Measurements from ENCODE around the gene PGC.

PGC gene

GRCh38 chr6:41724228-41724580, 23.0 kb downstream of the PGC start:
- no peak overlapping the region for H2AFZ ChIP-seq (ENCODE audit: low read depth)
- TF ChIP-seq CTCF (conservative IDR thresholded peaks at IDR 0.05; ENCODE audit: low read depth, low read length), result no peak
- H4K20me1 ChIP-seq (ENCODE audit: insufficient read depth), result 0 out of 2 replicates have a peak, but pooled peaks cover 4% of the 10 kb centered on the region
- H3K4me3 ChIP-seq (IDR thresholded peaks at IDR 0.05; ENCODE audit: insufficient read depth, low read depth, low read length), result no peak overlapping the region
- peaks cover 12% of the 10 kb centered on the region for H3K4me1 ChIP-seq (ENCODE audit: low read depth, poor library complexity, severe bottlenecking)
- no peak overlapping the region for H3K4me2 ChIP-seq
- H3K36me3 ChIP-seq (ENCODE audit: insufficient read depth), result no peaks in the 10 kb centered on the region
- no peak overlapping the region for H3K27ac ChIP-seq
- peaks cover 4% of the 10 kb centered on the region; the same call in 1 of the 2 replicates for H3K79me2 ChIP-seq (ENCODE audit: insufficient read depth, low read depth)
- no peak overlapping the region for H3K9ac ChIP-seq
- no peaks in the 10 kb centered on the region for H3K27me3 ChIP-seq (ENCODE audit: insufficient read depth, low read depth)

GRCh38 chr6:41723530-41724227, 23.5 kb downstream of the PGC start:
- Histone ChIP-seq H3K36me3 (ENCODE audit: insufficient read depth) (no peaks in the 10 kb centered on the region), H3K27me3 (ENCODE audit: insufficient read depth, low read depth) (no peaks in the 10 kb centered on the region), H3K4me3 (IDR thresholded peaks at IDR 0.05; ENCODE audit: insufficient read depth, low read depth, low read length) (no peak overlapping the region), H3K4me2 (no peak overlapping the region), H3K27ac (no peak overlapping the region), H2AFZ (ENCODE audit: low read depth) (no peak overlapping the region), H3K79me2 (ENCODE audit: insufficient read depth, low read depth) (peaks cover 4% of the 10 kb centered on the region; the same call in 1 of the 2 replicates), H3K9ac (no peak overlapping the region), H3K4me1 (ENCODE audit: low read depth, poor library complexity, severe bottlenecking) (peaks cover 14% of the 10 kb centered on the region), H4K20me1 (ENCODE audit: insufficient read depth) (0 out of 2 replicates have a peak, but pooled peaks cover 4% of the 10 kb centered on the region)
- no peak for TF ChIP-seq CTCF (conservative IDR thresholded peaks at IDR 0.05; ENCODE audit: low read depth, low read length)

GRCh38 chr6:41722969-41723529, 24.1 kb downstream of the PGC start:
- Histone ChIP-seq H3K36me3 (ENCODE audit: insufficient read depth) (no peaks in the 10 kb centered on the region), H3K79me2 (ENCODE audit: insufficient read depth, low read depth) (peaks cover 4% of the 10 kb centered on the region; the same call in 1 of the 2 replicates), H3K4me1 (ENCODE audit: low read depth, poor library complexity, severe bottlenecking) (peaks cover 21% of the 10 kb centered on the region), H4K20me1 (ENCODE audit: insufficient read depth) (0 out of 2 replicates have a peak, but pooled peaks cover 4% of the 10 kb centered on the region), H3K27ac (no peak overlapping the region), H2AFZ (ENCODE audit: low read depth) (no peak overlapping the region), H3K27me3 (ENCODE audit: insufficient read depth, low read depth) (no peaks in the 10 kb centered on the region), H3K9ac (no peak overlapping the region), H3K4me2 (no peak overlapping the region), H3K4me3 (IDR thresholded peaks at IDR 0.05; ENCODE audit: insufficient read depth, low read depth, low read length) (no peak overlapping the region)
- no peak for TF ChIP-seq CTCF (conservative IDR thresholded peaks at IDR 0.05; ENCODE audit: low read depth, low read length)

- Histone ChIP-seq H3K36me3 (ENCODE audit: insufficient read depth) (no peaks in the 10 kb centered on the region), H3K79me2 (ENCODE audit: insufficient read depth, low read depth) (peaks cover 4% of the 10 kb centered on the region; the same call in 1 of the 2 replicates), H3K4me1 (ENCODE audit: low read depth, poor library complexity, severe bottlenecking) (peaks cover 37% of the 10 kb centered on the region), H3K4me2 (no peak overlapping the region), H4K20me1 (ENCODE audit: insufficient read depth) (0 out of 2 replicates have a peak, but pooled peaks cover 4% of the 10 kb centered on the region), H3K27ac (no peak overlapping the region), H3K9ac (no peak overlapping the region), H3K4me3 (IDR thresholded peaks at IDR 0.05; ENCODE audit: insufficient read depth, low read depth, low read length) (no peak overlapping the region), H2AFZ (ENCODE audit: low read depth) (no peak overlapping the region), H3K27me3 (ENCODE audit: insufficient read depth, low read depth) (no peaks in the 10 kb centered on the region)
- TF ChIP-seq CTCF (conservative IDR thresholded peaks at IDR 0.05; ENCODE audit: low read depth, low read length), result no peak
Observed at GRCh38 chr6:41721414-41721813, 25.8 kb downstream of the PGC start.

Measured in KMS-11 (cell line).